ENCODE measurements around the gene ACKR3.

Gene ACKR3

DNA sequence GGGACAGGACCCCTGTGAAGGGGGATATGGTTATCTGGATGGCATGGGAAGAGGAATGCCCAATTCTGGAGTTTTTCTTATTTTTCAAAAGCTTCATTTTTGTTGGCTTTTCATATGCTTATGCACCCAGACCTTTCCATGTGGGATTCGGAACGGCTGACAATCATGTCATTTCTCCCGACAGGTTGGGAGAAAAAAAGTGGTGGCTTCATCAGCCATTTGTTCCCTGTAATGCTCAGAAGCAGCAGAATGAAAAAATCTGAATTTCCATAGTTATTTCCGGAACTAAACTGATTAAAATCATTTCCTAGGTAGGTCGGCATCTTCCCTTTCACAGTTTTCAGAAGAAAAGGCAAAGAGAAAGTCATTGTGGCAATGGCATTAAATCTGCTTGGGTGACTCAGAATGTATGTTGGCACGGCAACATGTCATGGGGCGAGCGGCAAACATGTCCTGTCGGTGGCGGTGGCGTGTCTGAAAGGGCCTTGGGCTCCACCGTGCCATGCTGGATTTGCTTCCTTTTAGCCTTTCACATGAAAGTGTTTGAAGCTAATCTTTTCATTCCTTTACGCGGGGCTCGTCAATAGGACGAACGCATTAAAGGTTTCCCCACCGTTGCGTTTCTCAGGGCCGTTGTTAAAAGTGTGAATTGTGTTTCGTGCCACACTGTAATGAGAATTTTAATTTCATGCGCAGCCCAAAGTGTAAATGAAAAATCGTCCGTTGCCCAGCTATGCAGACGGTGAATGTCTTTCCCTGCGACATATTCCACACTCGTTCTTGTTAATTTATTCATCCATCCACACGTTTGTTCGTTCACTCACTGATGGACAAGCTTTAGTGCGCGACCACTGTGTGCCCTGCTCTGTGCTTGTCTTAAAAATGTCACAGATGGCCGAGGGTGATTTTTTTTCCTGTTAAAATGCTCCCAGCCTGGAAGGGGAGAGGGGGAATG, 18.5 kb downstream of the ACKR3 start:
- DNase-seq = no peak

DNA sequence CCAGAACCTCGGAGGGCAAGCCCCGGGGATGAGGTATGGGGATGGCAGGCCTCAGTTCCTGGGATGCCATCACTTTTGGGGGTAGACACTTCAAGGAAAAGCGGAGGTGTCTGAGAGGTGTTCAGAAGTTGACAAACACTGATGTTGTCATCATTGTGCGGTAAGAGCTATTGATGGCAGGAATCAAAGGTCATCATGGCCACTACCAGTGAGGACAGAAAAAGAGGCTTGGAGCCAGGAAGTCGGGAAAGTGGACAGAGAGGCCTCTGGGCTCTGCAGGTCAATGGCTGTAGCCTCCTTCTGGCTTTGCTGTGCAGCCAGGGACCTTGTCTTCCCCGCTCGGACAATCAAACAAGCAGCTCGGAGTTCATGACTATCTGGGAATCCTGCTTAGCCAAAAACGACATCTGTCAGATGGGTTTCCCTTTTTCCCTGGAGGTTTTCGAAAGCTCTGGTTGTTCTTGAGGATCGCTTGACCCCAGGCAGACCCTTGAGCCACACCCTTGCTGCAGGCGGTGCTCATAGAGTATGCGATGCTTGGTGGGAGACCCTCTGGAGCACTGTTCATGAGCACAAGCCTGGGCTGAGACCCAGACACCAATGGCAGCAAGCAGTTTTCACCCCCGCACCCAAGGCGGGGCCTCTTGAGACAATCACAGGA, 19.4 kb downstream of the ACKR3 start:
- DNase-seq = no peak

DNA sequence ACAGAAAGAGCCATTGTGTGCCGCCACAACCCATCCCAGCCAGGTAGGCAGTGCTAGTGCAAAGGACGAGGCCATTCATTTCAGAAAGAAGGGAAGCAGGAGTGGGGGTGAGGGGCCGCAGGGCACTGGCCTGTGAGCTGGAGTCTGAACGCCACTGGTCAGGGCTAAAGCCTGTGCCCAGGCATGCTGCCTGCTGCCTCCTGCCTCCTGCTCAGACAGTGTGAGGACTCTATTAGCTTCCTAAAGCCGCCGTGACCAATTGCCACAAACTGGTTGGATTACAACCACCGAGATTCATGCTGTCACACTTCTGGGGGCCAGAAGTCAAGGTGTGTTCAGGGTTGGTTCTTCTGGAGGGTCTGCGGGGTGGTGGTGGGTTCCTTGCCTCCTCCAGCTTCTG, 21.2 kb downstream of the ACKR3 start:
- no peak for DNase-seq

DNA sequence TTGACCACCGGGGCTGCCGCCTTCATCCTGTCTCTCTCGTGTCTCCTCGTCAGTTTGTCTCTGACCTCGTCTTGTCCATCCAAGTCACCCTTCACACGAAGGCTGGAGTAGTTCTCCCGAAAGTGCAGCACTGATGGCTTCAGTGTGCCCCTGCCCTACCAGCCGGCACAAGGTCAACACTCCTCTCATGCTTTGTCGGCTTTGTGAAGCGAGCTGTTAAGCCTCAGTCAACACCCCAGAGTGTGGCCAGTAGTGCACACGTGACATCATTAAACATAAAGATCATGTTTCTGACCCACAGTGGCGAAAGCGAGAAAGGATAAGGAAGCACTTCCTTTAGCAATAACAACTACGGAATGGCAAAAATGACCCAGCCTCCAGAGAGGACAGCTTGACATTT, 23.2 kb downstream of the ACKR3 start:
- no peak for DNase-seq

DNA sequence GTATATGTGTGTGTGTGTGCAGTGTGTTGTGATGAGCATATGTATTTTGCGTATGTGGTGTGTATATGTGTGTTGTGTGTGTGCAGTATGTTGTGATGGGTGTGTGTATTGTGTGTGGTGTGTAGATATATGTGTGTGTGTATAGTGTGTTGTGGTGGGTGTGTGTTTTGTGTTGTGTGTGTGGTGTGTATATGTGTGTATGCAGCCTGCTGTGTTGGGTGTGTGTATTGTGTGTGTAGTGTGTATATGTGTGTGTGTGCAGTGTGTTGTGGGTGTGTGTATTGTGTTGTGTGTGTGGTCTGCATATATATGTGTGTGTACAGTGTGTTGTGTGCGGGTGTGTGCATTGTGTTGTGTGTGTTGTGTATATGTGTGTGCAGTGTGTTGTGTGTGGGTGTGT, 23.9 kb downstream of the ACKR3 start:
- no peak for DNase-seq

DNA sequence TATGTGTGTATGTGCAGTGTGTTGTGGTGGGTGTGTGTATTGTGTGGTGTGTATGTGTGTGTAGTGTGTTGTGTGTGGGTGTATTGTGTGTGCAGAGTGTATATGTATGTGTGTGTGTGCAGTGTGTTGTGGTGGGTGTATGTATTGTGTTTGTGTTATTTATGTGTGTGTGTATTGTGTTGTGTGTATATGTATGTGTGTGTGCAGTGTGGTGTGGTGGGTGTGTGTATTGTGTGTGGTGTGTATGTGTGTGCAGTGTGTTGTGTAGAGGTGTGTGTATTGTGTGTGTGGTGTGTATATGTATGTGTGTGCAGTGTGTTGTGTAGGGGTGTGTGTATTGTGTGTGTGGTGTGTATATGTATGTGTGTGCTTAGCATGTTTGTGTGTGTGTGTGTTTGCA, 24.3 kb downstream of the ACKR3 start:
- DNase-seq = no peak

DNA sequence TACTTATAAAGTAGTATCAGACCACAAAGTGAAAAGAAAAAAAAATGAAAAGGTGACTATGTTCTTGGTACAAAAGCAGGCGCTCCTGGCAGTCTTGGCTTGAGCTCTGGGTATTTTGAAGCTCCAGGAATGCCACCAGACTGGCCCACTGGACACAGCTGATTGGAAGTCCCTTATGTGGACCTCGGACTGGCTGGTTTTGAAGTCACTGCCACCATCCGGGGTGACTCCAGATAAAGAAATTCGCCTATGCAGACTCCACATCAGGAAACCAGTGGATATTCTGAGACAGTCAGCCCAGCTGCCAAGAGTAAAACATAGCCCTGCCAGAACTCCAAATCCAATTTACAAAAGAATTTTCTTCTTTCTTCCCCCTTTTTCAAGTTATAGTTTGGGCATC, 28.0 kb downstream of the ACKR3 start:
- no peak for DNase-seq

DNA sequence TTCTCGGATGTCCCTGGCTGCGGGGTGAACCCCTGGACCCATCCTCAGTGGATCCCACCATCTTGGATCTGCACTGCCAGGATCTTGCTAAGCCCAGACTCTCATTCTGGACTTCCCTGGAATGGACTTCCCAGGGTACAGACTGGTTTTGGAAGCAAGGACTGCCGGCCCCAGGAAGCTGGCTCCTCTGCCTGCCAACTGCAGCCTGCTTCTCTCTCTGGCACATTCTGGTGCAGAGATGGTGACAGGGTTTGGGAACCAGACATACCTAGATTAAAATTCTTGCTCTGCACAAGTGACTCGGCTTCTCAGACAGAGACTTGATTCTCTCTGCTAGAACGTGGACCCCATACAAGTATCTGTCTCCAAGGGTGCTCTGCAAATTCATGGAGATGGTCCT, 29.4 kb downstream of the ACKR3 start:
- no peak for DNase-seq

DNA sequence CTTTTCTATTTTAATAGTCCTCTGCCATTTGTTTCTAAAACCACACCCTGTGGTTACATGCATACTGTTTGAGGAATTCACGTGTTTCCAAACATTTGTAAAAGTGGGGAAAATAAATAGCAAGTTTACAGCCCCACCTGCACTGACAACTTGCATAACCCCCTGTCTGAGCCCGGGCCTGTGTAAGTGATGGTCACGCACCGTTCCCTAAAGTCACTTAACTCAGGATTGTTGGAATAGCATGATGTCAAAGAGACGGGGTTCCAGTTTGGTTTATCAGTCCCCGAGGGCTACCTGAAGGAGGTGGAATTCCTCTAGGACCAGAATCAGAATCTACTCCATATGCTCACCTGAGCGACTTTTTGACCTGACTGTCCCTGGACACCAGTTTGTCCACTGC, 30.5 kb downstream of the ACKR3 start:
- DNase-seq = no peak

DNA sequence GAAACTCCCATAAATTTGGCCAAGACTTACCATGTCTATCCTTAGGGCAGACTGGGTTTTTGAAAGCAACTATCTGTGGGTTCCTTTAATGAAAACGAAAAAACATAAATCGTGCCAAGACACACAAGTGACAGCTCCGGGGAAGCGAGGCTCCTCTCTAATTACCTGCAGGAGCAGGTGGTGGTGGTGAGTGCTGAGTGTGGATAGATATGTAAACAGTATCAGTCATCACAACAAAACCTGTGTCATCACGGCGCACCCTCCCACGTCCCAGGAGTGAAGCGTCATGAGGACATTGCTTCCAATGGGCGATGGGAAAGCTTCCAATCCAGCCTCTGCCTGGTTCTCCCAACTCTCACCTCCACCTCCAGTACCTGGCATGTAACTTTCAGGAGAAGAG, 31.3 kb downstream of the ACKR3 start:
- DNase-seq = no peak

DNA sequence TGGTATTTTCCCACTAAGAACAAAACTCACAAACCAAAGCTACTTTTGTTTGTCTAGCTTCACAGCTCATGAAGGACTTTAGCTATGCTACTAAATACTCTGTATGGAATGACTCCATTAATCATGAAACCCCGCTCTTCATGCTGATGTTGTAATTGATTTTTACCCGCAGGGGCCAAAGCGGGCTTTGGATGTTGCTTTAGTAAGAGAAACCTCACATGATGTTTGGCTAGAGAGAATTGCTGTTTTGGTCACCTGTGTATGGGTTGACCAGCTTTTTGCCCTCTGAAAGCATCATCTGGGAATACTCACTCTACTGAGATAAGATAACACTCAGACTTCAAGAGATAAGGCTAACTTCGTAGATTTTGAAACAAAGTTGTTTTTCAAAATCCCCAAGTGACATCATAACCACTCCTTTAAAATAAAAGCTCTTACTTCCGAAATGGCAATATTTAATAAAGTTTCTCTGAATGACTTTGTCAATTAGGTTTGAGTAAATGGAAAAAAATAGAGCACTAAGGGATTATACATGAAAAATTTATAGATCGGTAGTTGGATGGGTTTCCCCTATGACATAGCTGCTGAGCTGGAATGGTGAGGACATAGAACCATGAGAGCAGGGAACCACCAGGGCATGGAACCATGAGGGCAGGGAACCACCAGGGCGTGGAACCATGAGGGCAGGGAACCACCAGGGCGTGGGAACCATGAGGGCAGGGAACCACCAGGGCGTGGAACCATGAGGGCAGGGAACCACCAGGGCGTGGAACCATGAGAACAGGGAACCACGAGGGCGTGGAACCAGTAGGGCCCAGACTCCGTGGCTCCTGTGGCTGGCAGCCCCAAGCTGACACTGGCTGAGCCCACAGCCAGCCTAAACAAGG, 31.9 kb downstream of the ACKR3 start:
- no peak for DNase-seq

DNA sequence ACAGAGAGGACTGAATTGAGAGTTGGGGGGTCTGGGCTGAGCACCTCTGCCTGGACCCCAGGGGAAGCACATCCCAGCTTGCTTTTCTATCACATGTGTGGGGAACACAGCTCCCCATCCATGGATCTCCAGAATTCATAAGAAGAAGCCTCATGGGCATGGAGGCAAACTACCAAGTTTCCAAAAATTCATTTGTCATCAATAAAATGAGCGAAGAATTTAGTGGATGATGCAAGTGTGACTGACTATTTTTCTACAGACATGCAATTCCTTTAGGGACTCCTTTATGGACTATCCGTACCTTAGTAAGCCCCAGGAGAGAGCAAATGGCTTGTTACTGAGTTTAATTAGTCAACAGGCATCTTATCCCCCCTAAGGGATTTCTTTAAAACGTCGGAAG, 33.1 kb downstream of the ACKR3 start:
- no peak for DNase-seq

DNA sequence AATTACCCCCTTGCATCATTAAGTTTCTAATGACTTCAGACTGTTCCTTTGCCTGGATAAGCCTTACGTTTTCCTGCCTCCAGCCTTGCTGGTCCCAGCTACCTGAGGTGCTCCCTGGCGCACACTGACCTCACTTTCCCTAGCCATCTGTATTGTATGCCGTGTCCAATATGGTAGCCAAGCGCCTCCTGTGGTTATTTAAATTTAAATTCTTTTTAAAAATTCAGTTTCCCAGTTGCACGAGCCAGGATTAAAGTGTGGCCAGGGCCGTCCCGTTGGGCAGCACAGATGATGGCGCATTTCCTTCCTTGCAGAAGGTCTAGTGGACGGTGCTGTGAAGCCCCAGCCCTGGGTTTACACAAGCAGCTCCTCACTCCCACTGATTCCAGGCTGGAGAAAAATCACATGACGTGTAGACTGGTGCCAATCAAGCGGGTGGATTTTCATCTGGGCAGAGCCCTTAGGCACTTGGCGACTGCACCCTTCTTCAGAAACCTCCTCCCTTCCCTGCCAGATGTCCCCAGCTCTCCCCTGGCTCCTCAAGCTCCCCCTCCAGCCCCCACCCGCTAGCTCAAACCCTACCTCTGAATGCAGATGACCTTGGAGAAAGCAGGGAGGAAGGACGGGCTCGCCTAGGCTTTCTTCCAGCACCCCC, 33.9 kb downstream of the ACKR3 start:
- DNase-seq = no peak

DNA sequence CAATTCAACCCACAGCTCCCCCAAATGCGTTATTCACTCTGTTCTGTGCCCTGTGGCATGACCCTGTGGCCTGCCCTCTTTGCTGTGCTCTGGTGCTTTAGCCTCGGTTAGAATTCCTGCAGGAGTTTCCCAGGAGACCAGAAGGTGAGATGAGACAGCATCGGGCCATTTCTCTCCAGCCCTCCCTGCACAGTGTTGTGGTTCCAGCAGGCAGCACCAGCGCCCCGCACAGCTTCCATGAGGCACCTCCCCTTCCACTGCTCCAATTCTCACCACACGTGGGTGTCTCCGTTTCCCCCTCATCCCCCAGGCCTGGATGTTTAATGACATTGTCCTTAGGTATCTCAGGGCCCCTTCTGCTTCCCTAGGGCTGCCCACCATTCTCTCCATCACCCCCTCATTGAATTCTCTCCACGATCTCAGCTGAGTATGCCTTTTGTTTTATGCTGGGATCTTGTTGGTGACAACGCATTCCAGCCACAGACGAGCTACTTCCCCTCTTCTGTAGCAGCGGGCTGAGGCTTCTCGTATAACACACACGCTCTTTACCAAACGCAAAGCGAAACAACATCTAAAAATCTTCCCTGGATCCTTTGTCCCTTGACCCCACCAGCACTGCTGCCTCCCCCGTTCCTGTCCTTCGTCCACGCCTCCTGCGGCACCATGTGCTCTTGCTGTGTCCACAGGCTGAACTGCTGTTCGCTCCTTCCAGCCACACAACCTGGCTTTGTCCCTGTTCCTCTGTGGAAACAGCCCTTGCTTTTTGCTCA, 35.1 kb downstream of the ACKR3 start:
- DNase-seq = no peak

DNA sequence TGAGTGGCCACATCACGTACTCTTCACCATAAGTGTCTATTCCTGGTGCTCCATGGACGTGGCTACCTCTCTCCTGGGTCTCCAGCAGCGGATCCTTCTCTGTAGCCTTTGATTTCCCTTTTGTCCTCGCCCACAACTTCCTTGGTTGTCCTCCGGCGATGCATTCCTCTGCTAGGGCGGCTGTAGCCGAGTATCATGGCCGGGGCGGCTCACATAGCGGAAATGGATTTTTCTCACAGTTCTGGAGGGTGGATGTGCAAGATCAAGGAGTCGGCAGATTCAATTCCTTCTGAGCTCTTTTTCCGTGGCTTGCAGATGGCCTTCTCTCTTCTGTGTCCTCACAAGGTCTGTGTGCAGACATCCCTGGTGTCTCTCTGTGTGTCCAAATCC, 35.7 kb downstream of the ACKR3 start:
- no peak for DNase-seq

DNA sequence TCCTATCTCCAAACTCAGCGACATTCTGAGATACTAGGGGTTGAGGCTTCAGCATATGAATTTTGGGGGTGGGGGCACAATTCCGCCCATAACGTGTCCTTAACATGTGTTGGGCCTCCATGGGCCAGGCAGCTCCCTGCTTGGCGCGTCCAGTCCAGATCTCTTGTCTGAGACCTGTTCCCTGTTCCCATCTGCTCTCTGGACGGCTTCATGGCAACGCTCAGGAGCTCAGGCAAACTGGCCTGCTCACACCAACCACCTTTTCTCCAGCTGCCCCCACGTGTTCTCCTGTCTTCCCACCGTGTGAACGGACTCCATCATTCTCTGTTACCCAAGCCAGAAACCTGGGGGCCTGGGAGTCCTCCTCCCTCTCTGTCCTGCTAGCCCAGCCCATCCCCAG, 36.4 kb downstream of the ACKR3 start:
- DNase-seq = no peak

DNA sequence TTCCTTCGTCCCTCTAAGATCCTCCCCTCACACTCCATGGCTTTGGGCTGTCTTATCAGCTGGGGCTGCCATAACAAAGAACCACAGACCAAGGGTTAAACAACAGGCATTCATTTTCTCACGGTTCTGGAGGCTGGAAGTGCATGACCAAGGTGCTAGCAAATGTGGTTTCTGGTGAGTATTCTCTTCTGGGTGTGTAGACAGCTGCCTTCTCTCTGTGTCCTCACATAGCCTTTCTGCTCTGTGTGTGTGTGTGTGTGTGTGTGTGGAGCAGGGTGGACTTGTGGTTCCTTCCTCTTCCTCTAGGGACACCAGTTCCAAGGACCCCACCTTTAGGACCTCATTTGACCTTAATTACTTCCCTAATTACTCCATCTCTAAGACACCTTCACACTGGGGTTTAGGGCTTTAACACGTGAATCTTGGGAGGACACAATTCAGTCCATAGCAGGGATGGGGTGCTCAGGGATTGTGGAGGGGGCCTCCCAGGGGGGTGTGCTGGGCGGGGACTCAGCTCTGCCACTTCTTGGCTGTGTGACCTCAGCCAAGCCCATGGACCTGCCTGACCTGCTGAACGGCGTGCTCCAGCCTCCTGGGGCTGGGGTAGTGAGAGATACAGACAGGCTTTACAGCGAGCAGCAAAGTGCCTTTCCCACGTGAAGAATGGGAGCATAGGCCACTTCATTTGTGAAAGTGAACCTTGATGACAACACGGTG, 38.0 kb downstream of the ACKR3 start:
- no peak for DNase-seq

DNA sequence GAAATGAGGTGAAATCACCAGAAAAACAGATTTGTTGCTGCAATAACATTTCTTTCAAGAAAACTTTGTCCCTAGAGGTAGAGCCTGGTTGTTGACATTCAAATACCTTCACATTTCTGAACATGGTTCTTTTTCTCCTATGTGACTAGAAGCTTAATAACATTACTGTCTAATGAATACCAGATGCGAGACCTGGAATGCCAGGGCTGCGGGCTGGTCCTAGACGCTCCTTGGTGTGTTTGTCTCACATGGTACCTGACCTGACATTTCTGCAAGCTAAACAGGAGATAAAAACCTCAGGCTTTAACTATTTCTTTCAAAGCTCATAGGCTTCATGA, 38.5 kb downstream of the ACKR3 start:
- DNase-seq = no peak

DNA sequence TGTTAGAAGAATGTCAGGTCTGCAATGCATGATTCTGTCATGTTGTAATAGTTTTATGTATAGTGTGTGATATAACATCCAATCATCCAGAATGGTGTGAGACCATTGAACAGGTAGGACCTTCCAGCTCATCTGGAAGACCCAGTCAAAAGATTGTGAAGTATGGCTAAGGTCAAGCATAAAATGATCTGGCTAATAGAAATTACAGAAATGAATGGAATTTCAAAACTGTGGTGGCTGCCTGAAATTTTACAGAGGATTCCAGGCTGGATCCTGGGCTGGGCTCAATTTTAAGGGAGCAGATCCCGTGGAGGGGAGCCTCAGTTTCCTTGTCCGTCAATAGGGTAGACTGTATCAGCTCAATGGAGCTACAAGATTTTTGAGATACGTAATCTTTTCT, 39.1 kb downstream of the ACKR3 start:
- DNase-seq = no peak

DNA sequence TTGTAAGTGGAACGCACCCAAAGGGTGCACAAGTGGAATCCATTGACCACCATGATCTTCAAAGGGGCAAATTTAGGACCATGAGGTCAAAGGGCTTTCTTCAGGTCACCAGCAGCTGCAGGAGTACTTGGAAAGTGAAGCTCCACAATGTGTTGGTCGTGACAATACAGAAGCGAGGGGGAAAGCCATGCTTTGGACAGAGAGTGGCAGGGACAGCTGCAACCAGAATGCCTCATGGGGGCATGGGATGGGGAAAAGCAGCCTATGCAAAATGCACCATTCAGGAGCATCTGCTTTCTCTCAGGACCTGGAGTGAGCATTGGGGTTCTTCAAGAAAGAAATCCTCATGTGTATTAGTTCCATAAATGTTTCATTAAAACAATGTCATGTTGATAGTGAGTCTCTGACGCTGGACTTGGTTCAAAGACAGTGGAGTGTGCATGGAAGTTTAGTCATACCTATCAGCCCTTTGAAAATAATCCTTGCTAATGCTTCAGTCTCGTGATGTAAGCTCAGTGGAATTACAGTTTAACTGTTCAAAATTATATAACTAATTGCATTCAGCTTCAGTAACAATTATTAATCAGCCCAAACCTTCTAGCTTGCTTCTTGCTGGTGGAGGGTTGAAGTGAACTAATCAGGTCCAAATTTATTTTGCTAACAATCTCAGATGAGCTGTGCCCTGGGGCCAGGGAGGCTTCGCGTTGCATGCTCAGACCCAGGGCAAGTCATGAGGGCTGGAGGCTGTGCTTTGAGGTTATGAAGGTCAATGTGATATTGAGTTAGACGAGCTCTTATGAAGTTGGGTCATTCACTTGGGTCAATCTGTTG, 41.6 kb downstream of the ACKR3 start:
- no peak for DNase-seq

DNA sequence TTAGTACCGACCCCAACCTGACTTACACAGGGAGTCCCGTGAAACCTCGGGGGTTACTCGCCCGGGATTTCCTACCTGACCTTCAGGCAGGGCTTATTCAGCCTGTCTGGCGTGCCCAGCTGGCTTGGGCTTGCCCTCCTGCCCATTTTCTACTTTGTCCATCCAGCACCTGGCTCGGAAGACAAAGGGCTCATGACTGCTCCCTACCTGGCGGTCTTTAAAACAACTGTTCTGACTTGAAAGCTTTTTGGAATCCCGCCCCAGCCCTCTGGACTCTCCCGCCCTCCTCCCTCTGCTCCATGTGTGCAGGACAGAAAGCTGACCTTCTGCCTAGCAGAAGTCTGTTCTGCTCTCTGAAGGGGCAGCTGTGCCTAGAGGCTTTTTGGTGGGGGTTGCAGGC, 43.1 kb downstream of the ACKR3 start:
- DNase-seq = no peak

Measured in retina (tissue), 1 donor.